Measurements from ENCODE around the gene FAR1.

FAR1 gene

DNA sequence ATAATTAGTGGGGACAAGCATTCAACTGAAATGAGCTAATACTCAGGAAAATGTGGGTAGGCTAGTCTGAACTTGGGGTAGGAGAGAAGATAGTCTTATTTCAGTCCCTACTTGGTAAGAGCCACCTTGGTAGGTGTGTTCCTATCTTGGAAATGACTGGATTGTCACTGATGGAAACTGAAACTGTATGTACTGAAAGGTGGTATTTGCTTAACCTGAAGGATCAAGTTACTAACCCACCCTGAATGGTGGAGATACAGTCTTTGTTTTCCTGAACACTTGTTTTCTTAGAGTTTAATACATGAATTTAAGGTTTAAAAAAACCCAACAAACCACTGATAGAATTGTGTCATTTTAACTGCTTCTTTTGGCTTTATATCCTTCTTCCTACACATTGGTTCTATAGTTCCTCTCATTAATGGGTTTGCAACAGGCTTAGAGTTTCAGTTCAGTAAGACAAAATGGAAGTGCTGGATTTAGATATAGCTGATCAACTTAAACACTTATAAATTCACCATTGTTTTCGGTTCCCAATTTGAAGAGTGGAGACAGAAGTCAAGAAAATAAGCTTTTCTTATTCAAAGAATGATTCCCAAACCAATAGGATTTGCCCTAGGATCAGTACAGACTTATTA lies 4.2 kb downstream of the FAR1 start:
- no peak for DNase-seq

DNA sequence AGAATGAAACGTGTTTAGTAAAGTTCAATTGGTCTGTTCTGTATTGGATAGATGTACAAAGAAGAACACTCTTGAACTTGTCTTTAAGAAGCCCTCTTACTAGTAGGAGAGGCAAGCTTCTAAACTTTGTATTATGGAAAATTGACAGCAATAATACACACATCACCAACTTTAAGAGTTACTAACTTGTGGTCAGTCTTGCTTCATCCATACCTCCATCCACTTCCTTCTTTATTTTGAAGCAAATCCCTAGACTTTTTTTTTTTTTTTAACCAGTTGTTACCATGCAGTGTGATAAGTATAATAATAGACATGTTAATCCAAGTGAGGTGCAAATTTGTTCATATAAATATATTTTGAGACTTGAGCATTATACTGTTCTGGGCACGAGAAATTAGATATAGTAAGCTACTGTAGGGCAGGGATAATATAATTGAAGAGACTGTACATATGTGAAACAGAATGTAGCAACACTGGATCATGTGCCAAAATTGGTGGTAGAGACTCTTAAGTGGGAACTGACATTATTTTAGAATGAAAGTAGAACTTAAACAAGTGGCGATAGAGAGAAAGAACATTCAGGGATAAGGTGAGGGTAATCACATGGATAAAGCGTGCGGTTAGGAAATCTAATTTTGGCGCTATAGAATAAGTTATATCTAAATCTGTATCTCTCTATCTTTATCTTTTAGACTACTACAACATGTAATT lies 6.5 kb downstream of the FAR1 start:
- no peak for DNase-seq

DNA sequence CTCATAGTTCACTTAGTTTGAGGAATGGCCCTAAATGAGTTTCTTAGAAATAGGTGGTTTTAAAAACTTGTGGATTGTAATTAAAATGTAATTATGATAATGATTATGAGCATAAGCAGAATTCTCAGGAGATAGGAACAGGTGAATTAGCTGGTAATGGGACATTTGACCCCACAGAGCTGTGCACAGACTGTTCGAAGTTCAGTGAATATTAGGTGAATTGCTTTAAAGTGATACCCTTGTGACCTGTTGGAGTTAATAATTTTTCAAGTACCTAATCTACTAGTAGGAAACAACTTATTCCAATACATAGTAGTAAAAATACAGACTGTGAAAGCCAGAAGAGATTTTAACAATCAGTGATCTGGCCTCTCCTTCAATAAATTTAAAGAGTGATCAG lies 8.1 kb downstream of the FAR1 start:
- DNase-seq, result no peak

DNA sequence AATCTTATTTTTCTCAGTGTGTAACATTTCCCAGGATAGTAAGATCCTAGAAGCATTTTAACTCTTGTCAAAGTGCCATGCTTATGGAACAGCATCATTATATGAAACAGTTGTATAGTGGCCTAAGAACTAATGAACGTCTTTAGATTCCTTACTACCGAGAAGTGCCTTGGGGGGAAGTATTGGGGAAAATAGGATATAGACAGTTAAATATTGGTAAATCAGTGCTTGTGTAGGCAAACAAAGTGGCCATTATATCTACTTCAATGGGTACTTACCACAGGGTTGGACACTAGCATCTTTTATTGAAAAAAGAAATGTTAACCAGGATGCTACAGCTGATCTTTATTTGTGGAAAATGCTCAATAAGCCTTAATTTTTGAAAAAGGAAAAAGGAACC lies 11.3 kb downstream of the FAR1 start:
- no peak for DNase-seq

DNA sequence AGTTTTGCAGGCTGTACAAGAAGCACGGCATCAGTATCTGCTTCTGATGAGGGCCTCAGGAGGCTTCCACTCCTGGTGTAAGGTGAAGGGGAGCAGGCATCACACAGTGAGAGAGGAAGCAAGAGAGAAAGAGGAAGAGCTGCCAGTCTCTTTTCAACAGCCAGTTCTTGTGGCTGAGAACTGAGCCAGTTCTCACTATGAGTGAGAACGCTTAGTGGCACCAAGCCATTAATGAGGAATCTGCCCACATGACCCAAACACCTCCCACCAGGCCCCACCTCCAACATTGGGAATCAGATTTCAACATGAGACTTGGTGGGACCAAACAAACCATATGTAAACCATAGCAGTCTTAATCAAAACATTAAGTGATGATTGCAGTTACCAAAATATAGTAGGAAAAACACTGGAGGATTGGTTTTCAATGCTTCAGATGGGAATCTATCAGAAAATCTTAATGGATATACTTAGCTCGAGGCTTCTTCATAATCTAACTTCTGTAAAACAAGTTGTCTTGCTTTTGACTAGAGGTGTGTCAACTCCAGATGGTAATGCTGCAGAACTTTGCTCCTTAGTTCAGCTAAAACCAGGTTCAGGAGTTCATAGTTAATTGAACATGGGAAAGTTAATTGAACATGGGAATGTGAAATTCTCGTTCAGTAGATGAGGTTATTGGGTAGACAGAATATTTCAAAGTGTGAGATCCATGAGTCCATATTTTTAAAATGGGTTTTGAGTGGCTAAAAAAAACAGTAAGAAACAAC lies 12.2 kb downstream of the FAR1 start:
- DNase-seq, result no peak

DNA sequence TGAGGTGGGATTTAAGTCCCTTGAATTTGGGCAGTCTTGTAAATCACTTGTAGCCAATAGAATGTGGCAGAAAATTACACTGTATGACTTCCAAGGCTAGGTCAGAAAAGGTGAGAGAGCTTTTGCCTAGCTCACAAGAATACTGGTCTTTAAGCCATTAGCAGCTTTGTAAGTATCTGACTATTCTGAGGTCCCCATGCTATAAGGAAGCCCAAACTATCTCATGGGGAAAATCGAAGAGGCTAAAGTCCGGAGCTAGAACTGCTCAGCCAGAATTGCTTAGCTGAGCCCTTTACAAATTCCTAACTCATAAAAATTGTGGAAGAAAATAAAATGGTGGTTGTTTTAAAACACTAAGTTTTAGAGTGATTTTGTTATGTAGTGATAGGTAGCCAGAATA lies 13.0 kb downstream of the FAR1 start:
- DNase-seq, result no peak

DNA sequence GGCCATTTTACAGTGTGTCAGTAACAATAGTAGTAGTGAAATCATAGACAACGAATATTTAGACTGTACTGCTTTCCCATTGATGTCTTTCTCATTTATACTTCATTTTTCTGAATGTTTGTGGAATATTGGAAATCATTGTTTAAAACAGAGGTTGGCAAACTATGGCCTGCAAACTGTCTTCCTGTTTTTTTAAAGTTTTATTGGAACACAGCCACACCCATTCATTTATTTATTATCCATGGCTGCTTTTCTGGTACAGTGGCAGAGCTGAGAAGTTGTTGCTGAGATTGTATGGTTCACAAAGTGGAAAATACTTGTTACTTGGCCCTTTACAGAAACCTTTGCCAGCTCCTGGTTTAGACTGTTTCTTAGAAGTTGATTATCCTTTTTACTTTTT lies 13.7 kb downstream of the FAR1 start:
- DNase-seq, result no peak

DNA sequence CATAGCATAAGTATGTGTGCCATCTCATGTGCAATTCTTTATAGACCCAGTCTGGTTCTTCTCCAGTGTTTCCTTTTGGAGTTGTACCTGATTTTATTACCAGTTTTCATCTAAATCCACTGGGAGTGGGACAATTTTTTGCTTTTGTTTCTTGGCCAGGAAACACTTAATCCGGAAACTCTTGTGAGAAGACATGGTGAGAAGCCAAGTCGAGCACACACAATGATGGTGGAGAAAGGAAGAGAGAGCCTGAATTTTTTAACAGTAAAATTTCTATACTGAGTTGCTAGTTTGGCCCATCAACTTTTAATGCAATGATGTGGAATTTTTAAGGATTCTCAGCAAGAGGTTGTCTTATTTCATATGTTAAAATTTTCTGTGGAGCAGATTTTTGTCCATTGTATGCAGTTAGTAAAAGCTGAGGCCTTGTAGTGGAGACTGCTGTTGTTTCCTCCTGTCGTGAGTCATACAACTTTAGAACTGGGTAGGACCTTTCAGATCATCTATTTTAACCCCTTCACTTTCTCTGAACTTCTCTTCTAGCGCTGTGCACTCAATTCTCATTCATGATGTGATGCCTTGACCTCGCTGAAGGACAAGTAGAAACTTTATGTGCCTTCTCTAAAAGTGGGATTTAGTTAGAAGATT lies 17.1 kb downstream of the FAR1 start:
- DNase-seq, result no peak

DNA sequence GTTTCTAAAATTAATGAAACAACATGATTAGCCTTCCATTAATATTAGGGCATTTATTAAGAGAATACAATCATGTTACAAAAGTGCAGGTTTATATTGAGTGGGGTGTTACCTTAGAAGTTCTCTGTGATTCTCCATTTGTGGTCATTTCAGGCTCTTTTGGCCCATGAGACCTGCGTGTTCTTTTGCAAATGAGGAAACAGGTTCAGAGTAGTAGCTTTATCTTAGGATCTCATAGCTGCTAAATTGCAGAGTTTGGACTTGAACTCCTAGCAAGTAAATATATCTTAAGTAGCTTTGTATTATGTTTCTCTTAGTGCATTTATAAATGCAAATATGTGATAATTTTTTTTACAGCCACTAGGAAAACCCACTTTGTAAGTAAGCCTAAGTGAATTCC lies 18.3 kb downstream of the FAR1 start:
- DNase-seq, result no peak

DNA sequence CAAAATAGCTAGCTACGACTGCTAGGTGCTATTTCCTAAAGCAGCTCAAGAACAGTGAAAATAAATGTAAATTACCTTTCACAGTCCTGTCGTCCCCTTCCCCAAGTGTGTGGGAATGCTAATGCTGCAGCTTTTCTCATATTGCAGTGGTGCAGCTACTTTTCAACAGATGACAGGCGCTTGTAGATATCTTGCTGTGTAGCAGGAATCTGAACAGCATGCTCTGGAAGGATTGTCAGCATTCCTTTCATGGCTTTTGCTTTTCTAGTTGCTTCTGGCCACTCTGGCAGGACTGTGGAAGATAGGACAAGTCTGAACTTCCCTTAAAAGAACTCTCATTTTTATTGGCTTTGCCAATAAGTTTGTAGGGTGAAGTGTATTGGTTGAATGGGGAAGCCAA lies 18.8 kb downstream of the FAR1 start:
- DNase-seq, result no peak

DNA sequence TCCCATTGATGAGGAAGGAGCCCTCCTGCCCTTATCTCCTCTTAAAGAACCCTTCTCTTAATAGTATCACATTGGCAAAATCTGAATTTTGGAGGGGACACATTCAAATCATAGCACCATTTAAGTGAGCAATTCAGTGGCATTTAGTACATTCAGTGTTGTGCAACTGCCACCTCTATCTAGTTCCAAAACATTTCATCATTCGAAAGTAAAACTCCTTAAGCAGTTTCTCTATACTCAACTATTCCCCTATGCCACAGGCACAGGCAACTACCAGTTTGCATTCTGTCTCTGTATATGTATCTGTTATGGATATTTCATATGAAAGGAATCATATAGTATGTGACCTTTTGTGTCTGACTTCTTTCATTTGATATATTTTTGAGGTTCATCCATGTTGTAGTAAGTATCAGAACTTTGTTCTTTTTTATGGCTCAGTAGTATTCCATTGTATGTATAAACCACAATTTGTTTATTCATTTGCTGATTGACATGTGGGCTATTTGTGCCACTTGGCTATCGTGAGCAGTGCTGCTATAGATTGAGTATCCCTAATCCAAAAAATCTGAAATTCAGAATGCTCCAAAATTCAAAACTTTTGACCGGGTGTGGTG lies 22.9 kb downstream of the FAR1 start:
- DNase-seq, result no peak

DNA sequence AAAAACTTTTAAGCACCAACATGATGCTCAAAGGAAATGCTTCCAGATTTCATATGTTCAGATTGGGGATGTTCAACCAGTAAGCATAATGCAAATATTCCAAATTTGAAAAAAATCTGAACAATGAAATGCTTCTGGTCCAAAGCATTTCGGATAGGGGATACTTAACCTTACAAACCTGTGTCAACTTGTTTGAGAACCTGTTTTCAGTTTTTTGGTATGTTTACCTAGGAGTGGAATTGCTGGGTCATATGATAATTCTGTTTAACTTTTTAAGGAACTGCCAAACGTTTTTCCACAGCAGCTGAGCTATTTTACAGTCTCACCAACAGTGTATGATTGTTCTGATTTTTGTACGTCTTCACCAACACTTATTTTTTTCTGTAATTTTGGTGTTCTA lies 23.7 kb downstream of the FAR1 start:
- no peak for DNase-seq

DNA sequence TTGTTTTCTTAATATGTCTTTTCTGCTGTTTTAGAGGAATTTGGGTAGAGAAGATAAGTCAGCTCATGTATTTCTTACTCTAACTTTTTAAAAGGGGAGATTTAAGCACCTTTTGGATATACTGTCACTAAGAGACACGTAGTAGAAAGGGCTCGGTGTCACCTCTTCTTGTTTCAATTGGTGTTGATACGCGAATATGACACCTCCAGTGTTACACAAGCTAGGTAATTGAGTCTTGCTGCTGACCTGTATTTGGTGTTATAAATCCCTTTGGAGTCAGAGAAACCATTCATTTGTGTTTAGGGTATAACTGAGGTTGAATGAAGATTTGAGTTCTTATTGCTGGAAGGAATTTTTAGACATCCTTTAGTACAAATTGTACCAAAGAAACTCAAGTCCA lies 25.6 kb downstream of the FAR1 start:
- DNase-seq, result no peak

DNA sequence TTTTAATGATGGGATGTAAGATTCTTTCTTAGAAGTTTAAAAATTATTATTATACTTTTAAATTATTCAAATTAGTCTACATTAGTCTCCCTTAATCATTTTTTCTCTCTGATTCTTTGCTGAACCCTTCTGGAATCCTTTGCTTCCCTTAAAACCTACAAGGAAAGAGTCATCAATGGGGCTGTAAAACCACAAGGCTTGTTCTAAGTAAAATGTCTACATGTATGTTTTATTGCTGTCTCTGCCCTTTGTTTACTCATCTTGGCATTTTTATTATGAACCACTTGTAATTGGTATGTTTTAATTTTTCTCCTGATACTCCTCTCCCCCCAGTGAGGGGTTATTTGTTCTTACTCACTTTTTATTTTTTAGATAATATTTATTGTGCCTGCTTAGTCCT lies 27.4 kb downstream of the FAR1 start:
- no peak for DNase-seq

DNA sequence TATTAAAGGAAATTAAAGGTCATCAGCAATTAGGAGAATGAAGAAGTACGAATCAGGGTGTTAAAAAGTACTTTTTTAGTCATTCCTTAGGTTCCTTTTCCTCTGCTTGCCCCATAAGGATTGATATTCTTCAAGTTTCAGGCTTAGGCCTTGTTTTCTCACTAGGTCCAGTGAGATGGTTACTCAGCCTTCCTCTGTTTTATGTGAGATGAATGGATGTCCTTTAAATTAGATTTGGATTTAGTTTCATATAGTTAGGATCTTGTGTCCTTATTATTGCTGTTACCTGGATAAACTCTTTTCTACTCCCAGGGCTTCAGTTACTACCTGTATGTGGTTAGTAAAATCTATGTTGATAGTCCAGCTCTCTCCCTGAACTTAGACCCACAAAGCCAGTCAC lies 29.2 kb downstream of the FAR1 start:
- DNase-seq, result no peak

DNA sequence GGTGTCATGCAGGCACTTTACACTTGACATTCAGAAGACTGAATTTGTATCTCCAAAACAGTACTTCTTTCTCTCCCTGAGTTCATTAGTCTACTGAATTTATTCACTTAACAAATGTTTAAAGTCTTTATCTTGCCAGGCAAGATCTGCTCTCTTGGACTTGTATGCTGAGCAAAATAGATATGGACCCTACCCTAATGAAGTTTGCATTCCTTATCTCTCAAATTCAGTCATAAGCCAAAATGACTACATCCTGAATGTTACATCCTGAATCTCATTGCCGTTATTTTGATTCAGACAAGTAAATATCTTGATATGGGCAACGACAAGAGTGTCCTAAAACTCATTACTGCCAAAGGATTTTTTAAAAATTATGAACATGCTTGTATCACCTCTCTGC lies 29.7 kb downstream of the FAR1 start:
- DNase-seq, result no peak

DNA sequence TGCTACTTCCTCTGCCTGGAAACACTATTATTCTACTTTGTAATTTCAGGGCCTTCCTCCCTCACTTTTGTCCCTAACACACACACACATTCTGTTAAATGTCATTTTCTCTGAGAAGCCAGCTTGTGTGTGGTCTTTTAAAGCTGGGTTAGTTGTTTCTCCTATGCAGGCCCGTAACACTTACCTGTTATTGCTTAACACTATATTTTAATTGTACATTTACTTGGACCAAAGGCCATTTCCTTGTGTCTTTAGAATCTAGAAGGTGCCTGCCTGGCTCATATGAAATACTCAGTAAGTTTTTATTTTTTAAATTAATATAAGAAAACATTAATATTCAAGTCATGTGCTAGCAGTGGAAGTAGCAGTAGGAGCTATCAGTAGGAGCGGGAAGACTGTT lies 30.6 kb downstream of the FAR1 start:
- DNase-seq, result no peak

DNA sequence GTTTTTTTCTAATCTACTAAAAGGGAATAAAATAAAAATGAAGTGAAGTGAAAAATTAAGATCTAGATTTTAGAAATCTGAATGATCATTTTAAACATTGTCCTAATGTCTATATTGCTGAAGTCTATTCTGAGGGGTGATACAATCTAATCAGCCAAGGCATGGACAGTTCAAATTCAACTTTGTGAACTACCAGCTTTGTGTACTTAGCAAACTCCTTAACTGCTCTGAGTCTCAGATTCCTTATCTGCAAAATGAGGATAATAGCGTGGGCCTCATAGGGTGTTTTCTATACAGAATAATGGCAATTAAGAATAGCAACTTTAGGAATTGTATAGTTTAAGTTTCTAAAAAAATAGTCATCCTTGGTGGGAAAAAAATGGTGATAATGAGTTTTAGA lies 31.4 kb downstream of the FAR1 start:
- no peak for DNase-seq

DNA sequence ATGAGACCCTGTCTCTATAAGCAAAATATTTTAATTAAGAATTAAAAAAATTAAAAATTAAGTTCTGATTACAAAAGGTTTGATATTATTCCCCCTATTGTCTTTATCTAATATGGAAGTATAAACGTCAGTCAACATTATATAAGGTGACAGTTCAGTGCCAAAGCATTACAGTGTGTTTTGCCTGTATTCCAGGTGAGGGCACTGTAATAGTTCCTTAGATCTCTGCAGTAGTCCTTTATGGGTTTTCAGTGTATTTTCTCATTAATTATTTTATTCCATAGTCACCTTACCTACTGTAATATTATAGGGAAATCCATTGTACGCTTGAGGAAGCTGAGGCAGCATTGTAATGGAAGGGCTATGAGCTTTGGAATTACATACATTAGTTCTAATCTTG lies 33.0 kb downstream of the FAR1 start:
- DNase-seq, result no peak

DNA sequence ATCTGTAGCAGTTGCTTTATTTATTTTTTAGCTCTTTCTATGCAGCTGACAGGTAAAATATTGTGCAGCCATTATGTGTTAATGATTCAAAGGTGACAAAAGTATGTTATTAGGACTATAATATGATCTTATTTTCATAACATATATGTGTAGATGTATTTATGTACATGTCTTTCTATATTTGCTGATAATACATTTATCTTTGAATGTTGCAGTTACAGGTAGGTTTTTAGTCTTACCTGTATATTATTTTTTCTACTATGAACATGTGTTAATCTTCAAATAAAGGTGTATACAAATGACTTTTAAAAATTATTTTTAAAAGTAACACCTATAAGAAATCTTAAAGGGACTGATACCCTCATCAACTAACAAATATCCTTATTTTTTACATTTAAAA lies 33.6 kb downstream of the FAR1 start:
- no peak for DNase-seq

DNA sequence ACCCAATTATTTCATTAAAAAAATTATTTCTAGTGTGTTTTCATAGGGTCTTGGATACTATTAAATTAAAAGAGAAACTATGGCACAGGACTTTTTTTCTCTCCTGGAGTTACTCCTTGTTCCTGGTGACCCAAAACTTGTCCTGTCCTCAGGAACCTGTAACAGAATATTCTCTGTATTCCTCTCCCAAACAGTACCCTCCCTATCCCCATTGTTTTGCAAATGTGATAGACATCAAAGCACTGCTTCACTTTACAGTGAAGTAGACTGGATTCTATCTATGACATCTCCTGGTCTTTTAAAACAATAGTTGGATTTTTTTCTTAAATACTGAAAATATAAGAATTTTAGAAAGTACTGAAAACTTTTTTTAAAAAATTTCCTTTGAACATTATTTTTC lies 37.2 kb downstream of the FAR1 start:
- DNase-seq, result no peak

DNA sequence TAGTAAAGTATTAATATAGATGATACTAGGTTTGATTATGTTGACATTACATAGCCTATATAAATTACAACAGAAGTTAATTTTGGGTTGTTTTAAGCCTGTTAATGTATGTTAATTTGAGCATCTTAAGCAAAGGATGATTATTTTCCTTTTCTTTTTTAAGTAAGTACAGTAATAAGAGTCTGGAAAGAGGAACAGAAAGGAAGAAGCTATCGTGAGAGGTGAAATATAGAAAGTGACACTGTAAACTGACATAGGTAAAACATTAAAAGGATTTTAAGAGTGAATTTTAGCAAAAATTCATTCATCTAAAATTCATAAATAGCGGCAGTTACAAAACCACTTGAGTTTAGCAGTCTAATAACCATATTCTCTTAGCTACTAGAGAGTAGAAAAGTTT lies 45.5 kb downstream of the FAR1 start:
- no peak for DNase-seq

DNA sequence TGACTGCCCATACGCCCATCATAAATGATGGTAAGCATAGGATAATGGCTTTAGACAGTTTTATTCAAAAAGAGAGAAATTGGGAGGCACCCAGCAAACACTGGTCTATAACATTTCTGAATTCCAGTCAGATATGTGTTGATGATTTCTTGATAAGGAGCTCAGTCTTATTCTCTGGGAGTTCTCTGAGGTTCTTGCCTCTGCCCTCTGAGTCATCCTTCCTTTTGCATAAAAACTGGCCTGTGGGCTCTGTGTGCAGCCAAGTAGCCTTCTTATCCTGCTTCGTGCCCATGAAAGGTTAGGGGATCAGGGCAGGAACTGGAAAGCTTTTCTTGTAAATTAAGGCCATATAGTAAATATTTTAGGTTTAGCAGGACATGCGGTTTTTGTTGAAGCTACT lies 48.9 kb downstream of the FAR1 start:
- no peak for DNase-seq
